ENCODE measurements around the gene LAMB3.

- TF ChIP-seq POLR2AphosphoS5 (IDR thresholded peaks at IDR 0.05) (peak; percentile 67 to 68), CTCF (IDR thresholded peaks at IDR 0.05) (peak in 1 of 6 experiments; percentile 10), POLR2A (IDR thresholded peaks at IDR 0.05) (no peak), EP300 (IDR thresholded peaks at IDR 0.05) (no peak)
Measured at GRCh38 chr1:209657140-209657879, 5.1 kb upstream of the LAMB3 start.

Data from upper lobe of left lung (tissue), 4 donors.